Measurements from ENCODE around the gene CHRNA10.

DNA sequence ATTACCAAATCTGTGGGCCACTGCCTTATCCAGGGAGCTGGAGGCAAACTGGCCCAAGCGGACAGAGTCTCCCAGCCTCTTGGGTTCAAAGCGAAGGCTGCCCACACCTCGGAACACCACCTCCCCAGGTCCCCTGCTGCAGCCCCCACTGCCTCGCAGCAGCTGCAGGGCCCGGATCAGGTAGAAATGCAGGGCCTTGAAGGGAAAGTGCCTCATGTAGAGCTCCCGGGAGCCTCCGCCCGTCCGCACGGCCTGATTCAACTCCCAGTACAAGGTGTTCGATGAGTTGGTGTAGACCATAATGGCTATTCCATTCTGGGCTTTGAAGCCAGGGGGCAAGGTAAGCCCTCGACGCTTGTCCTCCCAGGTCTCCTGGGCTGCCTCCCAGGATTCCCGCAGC is 31.3 kb downstream of the CHRNA10 start:
- TF ChIP-seq CTCF (conservative IDR thresholded peaks at IDR 0.05; ENCODE audit: low read length) (no peak), EZH2phosphoT487 (IDR thresholded peaks at IDR 0.05; ENCODE audit: borderline replicate concordance, low read depth, low read length) (no peak)

Data from OCI-LY7 (cell line).